Activated CD4-positive, CD25-positive, alpha-beta regulatory T cell treated with anti-CD3 and anti-CD28 coated beads, Interleukin-2, amount 50 U/mL, for 24 hours (primary cell): ENCODE data around the gene PXMP4.

Source experiments
- ATAC-seq, 2 donors: fragments of 150-1000 bp; cut with Tn5 transposase; one replicate each; pipeline ENCODE4 v1.10.0; 2021; ENCODE audit warnings: mild to moderate bottlenecking in 1 of 2, moderate library complexity in 1 of 2

Gene PXMP4

GRCh38 chr20:33681288-33681687, 38.8 kb downstream of the PXMP4 start:
- ATAC-seq, result no peak

GRCh38 chr20:33680686-33681085, 39.4 kb downstream of the PXMP4 start:
- ATAC-seq, result no peak

- ATAC-seq, result peak; percentile 51 to 64
Observed at GRCh38 chr20:33679758-33680485, 40.2 kb downstream of the PXMP4 start.

GRCh38 chr20:33677991-33678702, 42.0 kb downstream of the PXMP4 start:
- ATAC-seq, result no peak

GRCh38 chr20:33676652-33677645, 43.2 kb downstream of the PXMP4 start:
- no peak for ATAC-seq

GRCh38 chr20:33676121-33676520, 44.0 kb downstream of the PXMP4 start:
- no peak for ATAC-seq

- no peak for ATAC-seq
Observed at GRCh38 chr20:33675136-33675959, 44.8 kb downstream of the PXMP4 start.

GRCh38 chr20:33674294-33675135, 45.6 kb downstream of the PXMP4 start, which contains the start of gene NECAB3:
NECAB3 (minus strand) TSS chr20:33674428; CDS start chr20:33674352, 76 bp downstream.
- peak; percentile 75 to 82 for ATAC-seq

- ATAC-seq, result peak; percentile 31 to 38
Observed at GRCh38 chr20:33673410-33674293, 46.5 kb downstream of the PXMP4 start.

- ATAC-seq, result no peak
Observed at GRCh38 chr20:33673114-33673409, 47.0 kb downstream of the PXMP4 start.

GRCh38 chr20:33672426-33673113, 47.5 kb downstream of the PXMP4 start:
- ATAC-seq, result no peak

- ATAC-seq, result no peak
Observed at GRCh38 chr20:33671573-33672288, 48.4 kb downstream of the PXMP4 start.

GRCh38 chr20:33670715-33671499, 49.2 kb downstream of the PXMP4 start:
- no peak for ATAC-seq

- no peak for ATAC-seq
Observed at GRCh38 chr20:33669873-33670640, 50.1 kb downstream of the PXMP4 start.

GRCh38 chr20:33669224-33669623, 50.9 kb downstream of the PXMP4 start:
- ATAC-seq, result no peak

- ATAC-seq, result no peak
Observed at GRCh38 chr20:33668466-33669155, 51.5 kb downstream of the PXMP4 start.
